NCI-H460 (cell line): ENCODE measurements around the gene NNT. TPM values are rescaled to one million over a fixed set of nuclear protein-coding genes. Genes with fewer than 3 reads are reported as not detected.
A peak's percentile ranks its signal among the peaks of the same experiment; 100 is the strongest.

Experiments used
- DNase-seq: peaks from one replicate; pipeline ENCODE4 v3.0.0-alpha.2; 2016; ENCODE audit warnings: low read depth; ENCODE audit errors: extremely low read depth
- total RNA-seq: library from RNA; depleted of rRNA; stranded (reverse); fragments of >200 nt; shearing (Covaris generic); gene quantifications from 2 replicates; pipeline ENCODE4 v1.2.3, GENCODE V29; 2014

Gene NNT
- total RNA-seq, 1 experiment from 2014 or later, result 35.9 TPM

DNA sequence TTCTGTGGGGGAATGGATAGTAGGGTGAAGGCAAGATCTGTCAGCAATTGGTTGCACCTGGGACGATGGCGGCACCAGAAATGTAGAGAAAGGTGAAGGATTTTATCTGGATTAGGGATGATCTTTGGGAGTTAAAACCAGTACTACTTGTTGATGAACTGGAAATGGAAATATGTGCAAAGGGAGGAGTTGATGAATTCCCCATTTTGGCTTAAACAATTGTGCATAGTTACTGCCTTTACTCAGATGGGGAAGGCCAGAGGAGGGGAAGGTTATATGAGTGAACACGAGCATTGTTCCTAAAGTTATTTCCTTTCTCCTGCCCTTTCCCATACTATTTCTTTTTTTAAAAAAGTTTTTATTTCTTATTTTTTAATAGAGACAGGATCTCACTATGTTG is 19.1 kb downstream of the NNT start:
- no peak for DNase-seq

DNA sequence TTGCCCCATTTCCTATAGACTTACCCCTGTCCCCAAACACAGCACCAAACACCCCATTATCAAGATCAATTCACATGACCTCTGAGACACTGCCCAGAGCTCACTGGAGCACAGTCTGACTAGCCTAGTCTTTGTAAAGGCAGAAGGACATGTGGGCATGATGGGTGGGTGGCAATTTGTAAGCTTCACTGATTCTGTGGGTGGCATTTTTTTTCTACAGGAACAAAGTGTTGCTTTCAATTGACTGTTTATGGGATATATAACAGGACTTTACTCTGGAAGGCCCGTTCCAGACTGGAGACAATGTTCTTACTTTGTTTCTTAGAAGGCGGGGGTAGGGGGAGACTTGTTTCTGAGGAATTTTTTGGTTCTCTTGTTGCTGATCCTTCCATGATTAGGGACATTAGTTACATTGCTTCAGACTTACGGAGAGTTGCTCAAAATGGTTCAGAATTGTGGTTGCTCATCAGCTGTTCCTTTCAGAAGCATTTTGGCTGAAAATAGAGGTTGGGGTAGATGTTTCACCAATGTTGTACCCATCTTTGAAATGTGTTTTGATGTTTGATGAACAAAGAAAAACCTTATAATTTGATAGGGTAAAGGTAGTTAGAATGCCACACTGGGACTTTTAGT is 20.2 kb downstream of the NNT start:
- no peak for DNase-seq

DNA sequence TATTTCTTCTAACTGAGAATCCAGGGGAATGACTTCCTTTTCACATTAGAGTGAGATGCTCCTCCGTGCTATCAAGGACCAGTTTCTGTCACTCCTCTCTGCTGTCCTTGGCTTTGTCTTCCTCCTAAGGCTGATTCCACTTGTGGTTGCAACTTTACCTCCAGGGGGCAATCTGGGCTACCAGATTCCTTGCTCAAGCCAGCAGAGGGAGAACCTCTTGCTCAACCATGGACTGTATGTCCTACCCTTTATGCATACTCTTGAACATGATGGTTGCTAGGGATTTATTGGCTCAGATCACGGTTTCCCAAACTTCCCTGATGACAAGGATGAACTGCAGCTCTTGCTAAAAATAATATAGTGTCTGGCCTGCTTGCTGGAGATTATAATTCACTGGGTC is 24.0 kb downstream of the NNT start:
- peak; percentile 69 for DNase-seq

DNA sequence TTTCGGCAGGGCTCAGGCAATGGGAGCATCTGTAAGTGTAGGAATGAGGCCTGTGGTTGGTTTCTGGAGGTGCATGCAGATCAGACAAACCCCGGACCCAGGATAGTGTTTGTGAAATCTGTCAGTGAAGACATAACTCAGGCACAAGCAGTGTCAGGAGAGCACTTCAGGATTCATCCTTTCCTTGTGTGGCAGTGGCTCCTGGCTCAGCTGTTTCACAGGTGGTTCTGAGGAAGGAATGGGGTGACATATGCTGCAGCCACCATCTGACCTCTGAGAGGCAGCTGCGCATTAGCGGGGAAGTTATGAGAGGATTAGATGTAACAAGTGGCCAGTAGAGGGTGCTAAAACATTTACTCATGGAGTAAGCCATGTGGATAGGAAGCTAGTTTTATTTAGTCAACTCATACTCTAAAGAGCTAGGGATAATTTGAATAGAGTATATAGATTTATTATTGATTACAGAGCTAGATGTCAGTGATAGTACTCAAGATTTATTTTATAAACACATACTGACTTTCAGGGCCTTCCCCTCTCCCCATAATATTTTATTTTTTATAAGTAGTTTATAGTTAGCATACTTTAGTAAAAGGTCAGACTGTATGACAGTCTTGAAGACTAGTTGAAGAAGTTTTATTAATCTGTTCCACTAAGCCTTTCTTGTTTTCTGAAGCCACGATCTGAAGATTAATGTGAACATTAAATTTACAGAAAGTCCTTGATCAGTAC is 28.4 kb downstream of the NNT start:
- DNase-seq, result peak; percentile 80

DNA sequence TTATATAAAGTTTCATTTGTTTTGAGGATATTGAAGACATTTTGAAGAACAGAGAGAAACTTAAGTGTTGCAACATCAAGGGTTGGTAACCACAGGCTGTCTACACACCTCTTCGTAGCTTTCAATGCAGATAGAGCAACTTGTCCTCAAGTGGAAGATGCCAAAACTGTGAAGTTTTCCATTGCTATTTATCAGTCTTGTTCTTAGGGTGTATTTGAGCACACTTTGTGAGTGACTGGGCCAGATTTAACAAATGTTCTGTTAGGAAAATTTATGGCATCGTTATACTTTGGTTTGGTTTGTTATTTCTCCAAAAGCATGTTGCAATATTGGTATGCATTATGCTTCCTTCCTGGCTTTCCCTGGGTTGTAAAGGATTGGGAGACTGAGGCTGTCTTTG is 31.6 kb downstream of the NNT start:
- DNase-seq, result no peak

DNA sequence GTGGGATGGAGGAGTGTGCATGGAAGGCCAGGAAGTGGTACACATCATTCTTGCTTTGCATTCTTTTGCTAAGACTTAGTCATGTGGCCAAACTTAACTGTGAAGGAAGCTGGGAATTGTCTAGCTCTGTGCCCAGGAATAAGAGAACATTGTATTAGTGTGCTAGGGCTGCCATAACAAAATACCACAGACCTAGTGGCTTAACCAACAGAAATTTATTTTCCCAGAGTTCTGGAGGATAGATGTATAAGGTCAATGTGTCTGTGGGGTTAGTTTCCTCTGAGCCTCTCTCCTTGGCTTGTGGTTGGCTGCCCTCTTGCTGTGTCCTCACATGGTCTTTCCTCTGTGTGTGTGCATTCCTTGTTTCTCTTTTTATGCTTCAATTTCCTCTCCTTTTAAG is 32.4 kb downstream of the NNT start:
- no peak for DNase-seq

DNA sequence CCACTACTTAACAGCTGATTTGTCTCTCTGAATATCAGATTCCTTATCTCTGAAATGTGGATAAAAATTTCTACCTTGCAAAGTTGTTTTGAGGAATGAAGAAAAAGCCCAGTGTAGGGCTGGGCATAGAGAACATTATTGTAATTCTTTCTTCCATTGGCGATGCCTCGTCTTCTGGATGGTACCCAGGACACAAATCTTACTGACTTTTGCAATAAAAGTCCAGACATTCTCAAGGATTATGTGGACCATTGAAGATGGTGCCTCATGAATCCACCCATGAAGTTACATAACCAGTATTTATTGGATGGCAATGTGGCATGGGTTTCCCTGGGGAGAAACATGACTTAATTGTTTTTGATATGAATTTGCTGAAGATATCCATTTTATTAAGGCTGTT is 33.1 kb downstream of the NNT start:
- DNase-seq, result no peak

DNA sequence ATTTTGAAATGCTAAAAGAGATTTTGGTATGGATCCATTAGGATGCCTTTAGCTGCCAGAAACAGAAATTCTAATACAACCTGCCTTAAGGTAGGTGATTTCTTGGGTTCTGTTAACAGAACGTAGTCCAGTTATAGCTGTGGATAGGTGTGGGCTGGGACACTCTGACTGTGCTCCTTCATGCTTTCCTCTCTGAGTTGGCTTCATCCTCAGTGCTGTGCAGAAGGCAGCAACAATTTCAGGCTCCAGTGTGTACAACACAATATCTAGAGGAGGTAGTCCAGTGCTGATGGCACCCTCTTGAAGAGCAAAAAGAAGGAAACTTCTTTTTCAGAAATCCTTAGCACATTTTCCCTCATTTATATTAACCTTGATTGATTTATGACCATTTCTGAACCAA is 34.4 kb downstream of the NNT start:
- DNase-seq, result no peak

DNA sequence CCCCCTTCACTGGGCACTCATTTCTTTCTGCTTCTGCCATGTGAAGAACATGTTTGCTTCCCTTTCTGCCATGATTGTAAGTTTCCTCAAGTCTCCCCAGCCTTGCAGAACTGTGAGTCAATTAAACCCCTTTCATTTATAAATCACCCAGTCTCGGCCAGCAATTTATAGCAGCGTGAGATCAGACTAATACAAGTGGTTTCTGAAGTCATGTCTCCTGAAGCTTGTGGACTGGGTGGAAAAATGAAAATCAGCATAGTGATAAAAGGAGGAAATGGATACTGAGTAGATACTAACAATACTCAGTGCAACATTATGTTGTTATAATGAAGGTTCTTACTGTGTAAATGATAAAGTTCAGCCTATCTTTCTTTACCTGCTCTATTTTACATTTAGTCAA is 35.1 kb downstream of the NNT start:
- no peak for DNase-seq

DNA sequence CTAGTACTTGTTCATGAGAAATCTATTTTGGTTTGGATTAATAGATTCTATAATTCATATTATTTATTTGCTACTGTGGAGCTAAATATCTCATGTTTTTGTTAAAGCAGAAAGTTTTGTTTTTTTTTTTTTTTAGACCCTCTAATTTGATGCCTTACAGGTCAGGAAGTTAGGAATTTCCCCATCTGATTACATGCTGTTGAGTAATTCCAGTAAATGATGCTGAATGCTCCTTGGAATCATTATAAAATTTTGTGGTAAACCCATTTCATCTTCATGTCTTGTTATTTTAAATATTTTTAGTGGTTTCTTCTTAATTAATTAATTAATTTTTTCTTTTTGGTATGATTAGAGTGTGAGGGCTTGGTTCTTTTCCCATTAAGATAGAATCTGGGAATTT is 35.6 kb downstream of the NNT start:
- DNase-seq, result no peak

DNA sequence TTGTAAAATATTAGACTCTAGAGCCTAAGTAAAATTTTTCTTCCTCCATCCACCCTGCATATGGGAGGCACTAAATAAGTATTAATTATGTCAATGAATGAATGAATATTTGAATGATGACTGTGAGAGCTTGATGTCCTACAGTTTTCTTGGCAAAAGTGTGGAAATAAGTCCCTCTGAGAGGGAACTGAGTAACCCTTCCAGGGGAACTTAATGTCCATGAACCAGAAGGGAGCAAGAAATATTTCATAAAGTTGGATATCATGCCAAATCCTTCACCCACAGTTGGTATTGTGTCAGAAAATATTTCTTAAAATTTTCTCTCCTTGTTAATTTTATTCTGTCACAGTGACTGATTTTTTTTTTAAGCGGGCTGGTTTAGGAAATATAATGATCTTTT is 36.6 kb downstream of the NNT start:
- no peak for DNase-seq

DNA sequence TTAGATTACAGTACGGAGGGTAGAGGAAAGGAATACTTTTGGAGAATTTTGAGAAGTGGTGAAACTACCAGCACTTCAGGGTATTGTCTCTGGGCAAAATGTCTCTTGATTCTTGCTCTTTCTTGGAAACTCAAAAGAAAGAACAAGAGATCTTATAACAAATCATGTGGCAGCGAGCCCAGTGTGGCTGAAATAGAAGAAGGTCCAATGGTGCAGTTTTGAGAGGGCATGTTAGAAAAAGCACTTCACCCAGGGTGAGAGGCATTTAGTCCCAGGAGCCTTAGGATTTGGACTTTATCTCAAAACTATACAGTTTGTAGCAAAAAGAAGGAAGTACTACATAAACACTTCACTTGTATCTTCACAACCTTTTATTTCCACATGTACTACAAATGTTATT is 39.4 kb downstream of the NNT start:
- no peak for DNase-seq

DNA sequence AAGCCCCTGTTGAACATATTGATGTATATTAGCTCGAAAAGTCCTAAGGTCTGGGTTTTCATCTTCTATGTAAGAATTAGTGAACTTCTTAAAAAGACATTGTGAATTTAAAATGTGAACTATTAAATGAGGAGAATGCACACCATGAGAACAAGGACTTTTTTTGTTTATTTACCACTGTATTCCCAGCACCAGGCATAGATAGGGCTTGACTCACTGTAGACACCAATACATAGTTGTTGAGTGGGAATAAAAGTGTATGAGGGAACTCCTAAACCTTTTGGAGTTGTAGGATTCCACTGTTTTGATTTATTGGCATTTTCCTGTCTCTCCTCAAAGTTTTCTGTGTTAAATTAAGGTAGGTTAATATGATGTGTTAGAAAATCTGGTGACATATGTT is 40.3 kb downstream of the NNT start:
- DNase-seq, result no peak

DNA sequence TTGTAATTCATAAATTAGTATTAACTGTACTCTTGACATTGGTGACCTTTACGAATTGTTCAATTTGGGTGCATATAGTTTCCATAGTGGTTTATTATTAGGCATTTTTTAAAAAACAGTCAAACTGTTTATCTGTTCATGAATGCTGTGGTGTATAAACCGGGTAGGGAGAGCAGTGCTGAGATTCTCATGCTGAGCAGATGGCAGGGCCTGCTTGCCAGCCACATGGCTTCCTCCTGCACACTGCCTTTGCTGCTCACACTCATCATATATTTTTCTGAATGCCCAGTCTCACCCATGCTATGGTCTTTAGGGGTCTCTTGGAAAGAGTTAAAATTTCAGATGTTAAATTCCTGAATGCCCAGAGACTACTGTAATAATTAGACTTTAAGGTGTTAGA is 40.8 kb downstream of the NNT start:
- no peak for DNase-seq

DNA sequence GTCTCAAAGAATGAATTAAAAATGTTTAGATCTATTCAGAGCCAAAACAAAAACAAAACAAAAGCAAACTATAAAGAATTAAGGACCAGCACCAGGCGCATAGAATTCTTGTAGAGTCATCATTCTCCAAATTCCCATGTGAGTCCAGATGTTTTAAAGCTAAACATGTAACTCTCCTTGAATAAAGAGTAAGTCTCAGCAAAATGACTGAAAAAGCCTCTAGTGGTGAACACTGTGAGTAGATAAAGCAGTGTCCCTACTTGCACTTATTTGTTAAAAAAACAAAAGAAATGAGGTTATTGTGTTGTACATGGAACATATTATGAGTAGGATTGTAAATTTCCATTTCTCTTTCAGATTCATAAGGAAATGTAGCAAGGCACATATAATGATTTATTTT is 44.0 kb downstream of the NNT start:
- no peak for DNase-seq

DNA sequence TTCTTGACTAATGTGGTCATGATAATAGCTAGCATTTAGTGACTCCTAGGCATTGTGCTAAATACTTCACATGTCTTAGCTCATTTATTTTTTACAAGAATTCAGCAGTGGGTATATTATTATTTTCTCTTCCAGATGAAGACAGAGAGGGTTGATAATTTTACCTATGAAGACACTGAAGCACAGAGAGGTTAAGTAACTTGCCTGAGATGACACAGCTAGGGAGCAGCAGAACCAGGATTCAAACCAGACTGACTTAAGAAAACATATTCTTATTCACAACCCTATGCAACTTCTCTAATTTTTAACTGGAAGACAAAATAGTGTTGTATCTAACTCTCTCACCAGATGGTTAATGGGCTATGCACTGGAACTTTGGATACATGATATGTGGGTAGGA is 44.8 kb downstream of the NNT start:
- DNase-seq, result no peak

DNA sequence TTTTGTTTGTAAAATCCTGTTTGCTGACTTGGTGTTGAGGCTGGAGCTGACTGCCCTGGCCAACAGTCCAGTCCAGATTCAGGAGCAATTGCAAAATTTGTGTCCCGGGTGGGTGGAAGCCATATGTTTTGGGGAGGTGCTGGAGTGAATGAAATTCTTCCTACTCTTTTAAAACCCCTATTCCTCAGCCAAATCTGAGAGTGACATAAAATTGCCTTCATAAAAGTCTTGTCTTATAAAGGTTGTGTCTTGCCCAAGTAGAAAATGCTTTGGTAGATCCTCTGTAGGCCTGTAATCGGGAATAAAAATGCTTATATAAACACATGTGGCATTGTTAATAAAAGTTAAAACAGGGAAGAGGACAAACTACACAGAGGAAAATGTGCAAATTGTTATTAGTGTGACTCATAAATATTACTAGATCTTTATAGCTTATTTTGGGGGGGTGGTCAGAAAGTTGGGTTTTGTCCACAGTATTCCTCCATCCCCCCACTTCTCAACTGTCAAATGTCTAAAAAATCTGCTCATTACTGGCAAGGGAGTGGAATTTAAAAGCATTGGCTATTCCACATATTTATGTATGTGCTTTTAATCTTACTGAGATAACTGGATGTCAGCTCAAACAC is 45.6 kb downstream of the NNT start:
- no peak for DNase-seq

DNA sequence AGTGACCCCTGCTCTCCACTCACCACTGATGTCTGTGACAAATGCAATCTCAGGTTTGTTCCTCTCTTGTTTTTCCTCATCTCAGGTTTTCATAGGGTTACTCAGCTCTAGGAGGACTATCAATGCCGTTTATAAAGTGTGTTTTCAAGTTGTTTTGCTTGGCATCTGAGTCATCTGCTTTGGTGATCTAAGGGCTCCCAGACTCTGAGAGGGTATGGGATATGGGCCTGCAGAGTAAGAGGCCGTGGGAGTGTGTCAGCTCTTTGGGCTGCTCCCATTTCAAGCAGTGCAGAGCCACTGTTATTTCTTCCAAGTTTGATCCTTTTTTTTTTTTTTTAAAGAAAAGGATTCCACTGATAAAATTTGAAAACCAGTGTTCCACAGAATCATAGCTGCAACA is 46.3 kb downstream of the NNT start:
- no peak for DNase-seq

DNA sequence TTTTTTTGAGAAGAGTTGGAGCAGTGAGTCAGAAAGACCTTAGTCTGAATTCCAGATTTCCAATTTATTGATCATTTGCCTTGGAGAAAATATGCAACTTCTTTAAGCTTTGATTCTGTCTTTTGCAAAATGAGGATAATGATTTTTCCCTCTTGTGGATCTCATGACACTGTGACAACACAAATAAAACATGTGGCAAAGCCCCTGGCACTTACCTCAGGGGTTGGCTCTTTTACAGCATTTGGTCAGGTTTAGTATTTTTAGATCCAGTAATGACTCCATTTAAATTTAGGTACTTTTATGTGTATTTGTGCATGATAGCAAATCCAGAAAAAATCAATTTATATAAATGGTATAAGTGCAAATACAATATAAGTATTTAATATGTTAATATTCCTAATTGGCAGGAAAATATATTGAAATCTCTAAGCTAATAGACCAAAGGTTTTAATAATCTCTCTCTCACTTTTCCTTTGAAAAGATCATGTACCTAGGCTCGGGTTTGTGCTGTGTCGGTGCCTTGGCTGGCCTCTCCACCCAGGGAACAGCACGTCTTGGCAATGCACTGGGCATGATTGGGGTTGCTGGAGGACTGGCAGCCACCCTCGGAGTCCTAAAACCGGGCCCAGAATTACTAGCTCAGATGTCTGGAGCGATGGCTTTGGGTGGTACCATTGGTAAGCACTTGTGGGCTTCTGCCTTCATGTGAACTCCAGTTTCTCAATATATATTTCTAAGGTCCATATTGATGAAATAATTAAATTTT is 49.7 kb downstream of the NNT start:
- no peak for DNase-seq

DNA sequence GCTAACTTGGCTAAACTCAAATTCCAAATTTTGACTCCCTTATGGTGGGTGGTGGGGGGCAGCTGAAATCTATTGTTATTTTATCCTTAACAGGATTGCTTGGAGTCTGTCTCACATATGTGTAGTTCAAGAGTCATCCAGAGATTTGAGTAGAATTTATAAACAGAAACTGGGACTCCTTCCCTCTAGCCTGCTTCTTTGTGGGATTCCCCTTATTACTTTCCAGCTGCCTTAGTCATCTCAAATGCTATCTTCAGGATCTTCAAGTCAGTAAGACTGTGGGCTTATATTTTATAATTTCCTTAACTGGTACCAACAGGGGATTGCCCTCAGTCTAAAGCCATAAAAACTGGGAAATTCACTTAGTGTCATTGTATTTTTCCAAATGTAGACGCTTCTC is 55.5 kb downstream of the NNT start:
- DNase-seq, result no peak

DNA sequence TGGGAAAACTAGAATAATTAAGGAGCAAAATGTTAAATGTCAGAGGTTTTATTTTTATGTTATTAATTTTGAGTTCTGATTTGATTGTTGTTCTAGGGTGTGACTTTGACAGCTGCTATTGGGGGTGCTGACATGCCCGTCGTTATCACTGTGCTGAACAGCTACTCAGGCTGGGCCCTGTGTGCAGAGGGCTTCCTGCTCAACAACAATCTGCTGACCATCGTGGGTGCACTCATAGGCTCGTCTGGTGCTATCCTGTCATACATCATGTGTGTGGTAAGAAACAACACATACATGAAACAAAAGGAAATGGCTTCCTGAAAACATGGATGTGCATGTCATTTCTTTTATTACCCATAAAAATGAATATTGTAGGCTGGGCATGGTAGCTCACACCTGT is 56.1 kb downstream of the NNT start:
- no peak for DNase-seq

DNA sequence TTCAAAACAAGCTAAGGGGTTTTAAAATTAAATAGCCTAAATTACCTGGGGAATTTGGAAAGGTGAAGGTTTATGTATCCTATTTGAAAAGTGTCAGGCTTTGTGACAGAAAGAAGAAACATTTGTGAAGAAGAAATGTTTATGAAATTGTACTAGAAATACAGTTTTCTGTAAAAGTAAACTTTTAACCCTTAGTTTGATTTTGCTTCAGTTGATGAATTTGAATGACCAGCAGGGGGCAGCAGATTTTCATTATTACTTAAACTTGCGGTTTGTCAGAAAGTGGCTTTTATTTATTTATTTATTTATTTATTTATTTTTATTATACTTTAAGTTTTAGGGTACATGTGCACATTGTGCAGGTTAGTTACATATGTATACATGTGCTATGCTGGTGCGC is 58.1 kb downstream of the NNT start:
- peak; percentile 45 for DNase-seq
